AG04449 (cell line): ENCODE measurements around the gene CEP63.

Source experiments
- CTCF ChIA-PET: fragments of 350-600 bp; formaldehyde crosslinking; extraction: SDS; loops from one replicate; lab custom pipeline; 2021; ENCODE audit warnings: antibody characterized with exemption; lab: Yijun Ruan, JAX
- POLR2A ChIA-PET: fragments of 400-600, 350-600 bp; formaldehyde crosslinking; extraction: SDS; loops from one replicate; lab custom pipeline; 2020; ENCODE audit warnings: antibody characterized with exemption, inconsistent platforms; lab: Yijun Ruan, JAX
- DNase-seq: peaks from one replicate; pipeline ENCODE4 v3.0.0-alpha.2; 2010; ENCODE audit warnings: low read depth, low spot score
- H3K4me3 ChIP-seq: 2 replicates; pipeline ENCODE4 v1.5.1; 2011; ENCODE audit warnings: low read depth, mild to moderate bottlenecking, control low read depth, low read length
- TF ChIP-seq, protein P1 (sequence below): IDR thresholded peaks from one replicate; pipeline ENCODE4 v1.5.1; 2011; ENCODE audit warnings: mild to moderate bottlenecking, moderate library complexity, low read length, control low read depth, inconsistent platforms; ENCODE audit not compliant: insufficient read depth; ENCODE audit errors: missing control alignments

Gene CEP63

GRCh38 chr3:134603480-134603879 lies 117.6 kb downstream of the CEP63 start:
- POLR2A ChIA-PET, result interaction anchor here (0.6 kb wide), 1 partner anchor 191 kb away, joined by 3 read pairs; the partner anchor contains the start of gene EPHB1
- no peak for DNase-seq
- no peak overlapping the region for H3K4me3 ChIP-seq
- CTCF ChIA-PET, result interaction anchor here (1.2 to 11.7 kb wide), 6 partner anchors 13 to 1293 kb away, joined by 4 to 267 read pairs (median 22); partner anchors contain the start of gene EPHB1
- TF ChIP-seq, protein P1, sequence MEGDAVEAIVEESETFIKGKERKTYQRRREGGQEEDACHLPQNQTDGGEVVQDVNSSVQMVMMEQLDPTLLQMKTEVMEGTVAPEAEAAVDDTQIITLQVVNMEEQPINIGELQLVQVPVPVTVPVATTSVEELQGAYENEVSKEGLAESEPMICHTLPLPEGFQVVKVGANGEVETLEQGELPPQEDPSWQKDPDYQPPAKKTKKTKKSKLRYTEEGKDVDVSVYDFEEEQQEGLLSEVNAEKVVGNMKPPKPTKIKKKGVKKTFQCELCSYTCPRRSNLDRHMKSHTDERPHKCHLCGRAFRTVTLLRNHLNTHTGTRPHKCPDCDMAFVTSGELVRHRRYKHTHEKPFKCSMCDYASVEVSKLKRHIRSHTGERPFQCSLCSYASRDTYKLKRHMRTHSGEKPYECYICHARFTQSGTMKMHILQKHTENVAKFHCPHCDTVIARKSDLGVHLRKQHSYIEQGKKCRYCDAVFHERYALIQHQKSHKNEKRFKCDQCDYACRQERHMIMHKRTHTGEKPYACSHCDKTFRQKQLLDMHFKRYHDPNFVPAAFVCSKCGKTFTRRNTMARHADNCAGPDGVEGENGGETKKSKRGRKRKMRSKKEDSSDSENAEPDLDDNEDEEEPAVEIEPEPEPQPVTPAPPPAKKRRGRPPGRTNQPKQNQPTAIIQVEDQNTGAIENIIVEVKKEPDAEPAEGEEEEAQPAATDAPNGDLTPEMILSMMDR, result no peak

- CTCF ChIA-PET, result interaction anchor here (1.7 to 11.7 kb wide), 5 partner anchors 12 to 191 kb away, joined by 4 to 267 read pairs (median 32); partner anchors contain the start of gene EPHB1
- TF ChIP-seq, protein P1, result no peak
Observed at GRCh38 chr3:134603956-134604355, 118.1 kb downstream of the CEP63 start.

GRCh38 chr3:134605556-134605955 lies 119.7 kb downstream of the CEP63 start:
- TF ChIP-seq, protein P1, result no peak
- POLR2A ChIA-PET, result no interaction called here
- no peak for DNase-seq
- no peak overlapping the region for H3K4me3 ChIP-seq
- CTCF ChIA-PET, result interaction anchor here (3.0 to 11.7 kb wide), 3 partner anchors 15 to 149 kb away, joined by 13 to 267 read pairs (median 52); no protein-coding TSS in a partner anchor

More at GRCh38 chr3:134603956-134604355, 118.1 kb downstream of the CEP63 start:
- POLR2A ChIA-PET, result interaction anchor here (0.6 kb wide), 1 partner anchor 191 kb away, joined by 3 read pairs; the partner anchor contains the start of gene EPHB1
- DNase-seq, result no peak
- H3K4me3 ChIP-seq, result no peak overlapping the region

GRCh38 chr3:134606033-134607025 lies 120.5 kb downstream of the CEP63 start:
- no peak for DNase-seq
- TF ChIP-seq, protein P1, result no peak
- ChIA-PET CTCF (interaction anchor here (1.4 to 11.7 kb wide), 4 partner anchors 11 to 148 kb away, joined by 3 to 267 read pairs (median 32); no protein-coding TSS in a partner anchor), POLR2A (no interaction called here)
- no peak overlapping the region for H3K4me3 ChIP-seq

DNA sequence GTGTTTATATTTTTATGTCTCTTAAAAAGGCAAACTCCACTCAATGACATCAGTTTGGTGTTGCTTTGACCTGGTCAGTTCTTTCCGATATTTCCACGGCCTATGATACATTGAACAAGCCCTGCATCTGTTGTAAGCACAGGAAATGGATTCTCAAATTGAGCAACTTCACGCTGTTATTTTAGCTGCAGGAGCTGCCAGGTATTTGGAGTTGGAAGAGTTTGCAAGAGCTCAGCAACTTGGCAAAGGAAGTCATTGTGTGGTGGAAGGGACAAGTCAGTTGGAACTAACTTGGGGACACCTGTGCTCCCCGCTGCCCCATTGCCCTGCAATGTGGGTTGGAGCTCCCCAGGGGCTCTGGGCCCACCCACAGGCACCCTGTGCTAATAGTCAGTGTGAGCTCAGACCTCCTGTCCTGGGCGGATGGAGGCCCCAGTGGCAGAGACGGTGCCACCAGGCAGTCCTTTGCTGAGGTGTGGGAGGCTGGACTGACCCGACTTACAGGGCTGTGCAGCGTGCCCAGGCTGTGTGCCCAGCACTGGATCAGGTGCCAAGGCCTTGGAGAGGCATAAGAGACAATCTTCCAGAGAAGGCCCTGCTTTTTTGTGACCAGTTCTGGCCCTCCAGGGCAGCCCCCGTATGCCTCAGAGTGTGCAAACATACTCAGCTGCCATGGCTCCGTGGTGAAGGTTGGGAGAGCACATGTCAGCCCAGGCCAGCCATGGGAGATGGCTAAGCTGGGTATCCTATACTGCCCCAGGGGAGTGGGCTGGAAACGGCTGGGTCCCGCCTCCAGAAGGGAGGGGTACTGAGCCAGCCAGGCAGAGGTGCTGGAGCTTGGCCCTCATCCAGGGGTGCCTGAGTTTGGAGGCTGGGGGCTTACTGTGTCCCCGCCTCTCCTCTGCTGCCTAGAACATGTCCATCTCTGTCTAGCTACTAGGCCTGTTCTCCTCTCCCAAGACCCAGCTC lies 121.5 kb downstream of the CEP63 start:
- DNase-seq, result no peak
- POLR2A ChIA-PET, result no interaction called here
- TF ChIP-seq, protein P1, result no peak
- H3K4me3 ChIP-seq, result no peak overlapping the region
- CTCF ChIA-PET, result interaction anchor here (0.8 to 11.7 kb wide), 4 partner anchors 10 to 147 kb away, joined by 3 to 267 read pairs (median 4); no protein-coding TSS in a partner anchor
